Hepatocyte (in vitro differentiated cells): ENCODE data around the gene BLACAT1.

ENCODE experiments used
- EZH2 ChIP-seq: fragments of 200-600 bp; sonication (generic); IDR thresholded peaks from 2 replicates; pipeline ENCODE4 v1.6.1; 2016; ENCODE audit warnings: antibody characterized with exemption, mild to moderate bottlenecking, borderline replicate concordance
- EZH2phosphoT487 ChIP-seq: fragments of 200-600 bp; sonication (generic); IDR thresholded peaks from one replicate; pipeline ENCODE4 v1.6.1; 2018; ENCODE audit warnings: antibody characterized with exemption, mild to moderate bottlenecking, low read depth, moderate library complexity; ENCODE audit not compliant: unreplicated experiment, severe bottlenecking

DNA sequence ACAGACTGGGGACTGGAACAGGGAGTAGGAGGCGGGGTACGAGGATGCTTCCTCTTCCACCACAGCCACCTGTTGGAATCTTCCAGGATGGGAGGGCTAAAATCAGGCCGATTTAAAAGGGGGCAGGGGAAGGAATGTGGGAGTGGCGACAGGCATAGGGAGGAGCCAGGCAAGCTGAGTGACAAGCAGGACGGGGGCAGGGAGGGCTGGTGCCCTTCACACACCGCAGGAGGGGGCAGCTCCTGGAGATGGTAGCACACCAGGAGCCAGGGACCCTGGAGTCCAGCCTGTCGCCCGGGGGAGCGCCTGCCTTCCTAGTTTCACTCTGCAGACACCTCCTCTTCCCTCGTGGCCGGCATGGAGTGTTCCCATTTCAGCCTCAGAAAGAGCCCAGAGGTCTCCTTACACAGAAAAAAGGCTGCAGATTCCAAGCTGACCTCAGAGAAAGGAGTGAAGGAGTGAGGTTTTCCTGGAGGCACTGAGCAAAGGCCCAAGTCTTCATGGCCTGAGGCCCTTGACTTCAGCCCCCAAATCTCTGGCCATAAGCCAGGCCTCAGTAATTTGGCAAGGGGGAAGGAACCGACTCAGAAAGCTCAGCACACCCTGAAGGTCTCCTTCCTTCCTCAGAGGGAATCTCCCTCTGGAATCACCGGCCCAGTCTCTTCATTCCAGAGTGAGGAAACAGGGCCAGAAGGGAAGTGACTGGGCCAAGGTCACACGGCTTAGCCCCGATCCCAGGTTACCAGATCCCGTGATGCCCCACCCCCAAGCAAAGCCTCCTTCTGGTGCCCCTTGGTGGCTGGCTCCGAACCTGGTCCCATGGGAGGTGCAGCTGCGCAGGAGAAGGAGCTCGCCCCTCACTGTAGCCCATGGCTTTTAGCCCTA is 8.1 kb downstream of the BLACAT1 start:
- TF ChIP-seq EZH2phosphoT487 (no peak), EZH2 (no peak)
